Memory B cell (primary cell): Measurements from ENCODE around the gene SP2.

ENCODE experiments used
- ATAC-seq: fragments of 150-1000 bp; cut with Tn5 transposase; 2 replicates; pipeline ENCODE4 v1.10.0; 2021; ENCODE audit warnings: low read depth, mild to moderate bottlenecking, moderate library complexity
- DNase-seq, 2 donors: peaks; one replicate each; pipeline ENCODE4 v3.0.0; 2022; ENCODE audit warnings: low spot score in 2 of 2
- H3K27ac Mint-ChIP-seq: one replicate; pipeline ENCODE4 v1.8.0; 2022; ENCODE audit warnings: mild to moderate bottlenecking, moderate library complexity, mixed read lengths
- H3K27me3 Mint-ChIP-seq: one replicate; pipeline ENCODE4 v1.8.0; 2022; ENCODE audit warnings: mixed read lengths
- H3K36me3 Mint-ChIP-seq: one replicate; pipeline ENCODE4 v1.8.0; 2022; ENCODE audit warnings: mild to moderate bottlenecking, mixed read lengths
- H3K4me1 Mint-ChIP-seq: one replicate; pipeline ENCODE4 v1.8.0; 2022; ENCODE audit warnings: mixed read lengths
- H3K4me3 Mint-ChIP-seq: one replicate; pipeline ENCODE4 v1.8.0; 2022; ENCODE audit warnings: mild to moderate bottlenecking, moderate library complexity, mixed read lengths
- H3K9me3 Mint-ChIP-seq: one replicate; pipeline ENCODE4 v1.8.0; 2022; ENCODE audit warnings: mixed read lengths

SP2 gene

DNA sequence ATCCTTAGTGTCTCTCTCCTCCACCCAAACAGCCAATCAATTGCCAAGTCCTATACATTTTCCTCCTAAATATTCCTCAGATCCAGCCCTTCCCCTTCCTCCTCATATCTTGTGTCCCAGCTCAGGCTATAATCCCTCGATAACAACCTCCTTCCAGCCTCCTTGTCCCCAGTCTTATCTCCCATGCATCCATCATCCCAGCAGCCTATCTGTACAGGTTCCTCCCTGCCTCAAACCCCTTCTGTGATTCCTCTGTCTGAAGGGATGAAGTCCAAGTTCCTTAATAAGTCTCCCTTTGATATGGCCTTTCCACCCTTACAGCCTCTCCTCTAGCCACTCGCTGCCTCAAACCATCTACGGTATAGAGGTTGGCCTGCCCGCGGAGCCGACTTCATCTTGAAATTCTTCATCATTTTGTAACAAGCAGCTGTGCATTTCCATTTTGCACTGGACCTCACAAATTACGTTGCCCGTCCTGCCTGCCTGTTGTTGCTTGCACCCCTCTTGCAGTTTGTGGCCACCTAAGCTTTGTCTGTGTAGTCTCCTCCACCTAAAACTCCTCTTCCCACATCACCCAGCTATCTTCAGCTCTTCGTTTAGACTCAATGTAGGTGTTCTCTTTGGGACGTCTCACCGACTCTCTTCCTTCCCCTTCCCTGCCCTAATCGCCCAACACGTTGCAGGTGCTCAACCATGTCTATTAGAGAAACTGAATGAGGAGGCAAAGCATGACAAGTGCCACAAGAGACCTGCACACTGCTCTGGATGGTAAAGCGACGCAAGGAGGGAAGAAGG is 74.1 kb downstream of the SP2 start:
- DNase-seq (no peak), ATAC-seq (no peak)
- Mint-ChIP-seq H3K4me1 (peaks cover 10% of the 10 kb centered on the region), H3K4me3 (peak overlapping the region; percentile 99), H3K27me3 (no peaks in the 10 kb centered on the region), H3K9me3 (no peaks in the 10 kb centered on the region), H3K36me3 (peaks cover 6% of the 10 kb centered on the region), H3K27ac (peak overlapping the region; percentile 92)

DNA sequence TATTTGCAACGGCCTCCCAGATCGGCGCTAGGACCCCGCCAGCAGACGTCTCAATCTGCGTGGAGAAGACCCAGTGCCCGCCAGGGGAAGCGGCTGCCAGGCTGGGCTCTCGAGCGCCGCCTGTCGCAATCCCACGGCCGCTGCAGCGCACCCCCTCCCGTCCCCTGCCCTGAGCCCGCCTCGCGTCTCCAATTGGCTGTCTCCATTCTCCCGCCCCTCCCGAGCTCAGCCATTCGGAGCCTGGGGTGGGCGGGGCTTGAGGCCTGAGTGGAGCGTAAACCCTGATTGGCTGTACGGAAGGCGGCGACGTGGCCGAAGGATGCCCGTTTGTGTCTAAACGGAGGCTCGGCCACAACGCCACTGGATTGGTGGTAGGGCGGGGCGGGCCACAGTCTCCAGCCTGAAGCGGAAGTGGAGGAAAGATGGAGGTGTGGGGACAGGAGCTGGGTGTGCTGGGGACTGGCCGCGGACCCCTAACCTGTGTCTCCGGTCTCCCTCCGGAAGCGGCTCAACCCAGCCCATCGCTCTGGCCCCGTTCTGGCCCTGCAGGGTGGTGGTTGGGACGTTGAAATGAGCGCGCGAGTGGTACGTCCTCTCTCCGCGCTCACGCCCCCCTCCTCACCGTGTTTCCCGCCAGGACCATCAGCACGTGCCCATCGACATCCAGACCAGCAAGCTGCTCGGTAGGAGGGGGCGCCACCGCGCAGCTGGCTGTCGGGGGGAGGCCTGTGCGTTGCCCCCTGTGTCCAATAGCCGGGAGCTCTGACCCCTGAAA is 74.9 kb downstream of the SP2 start, which contains the start of gene CDK5RAP3:
Gene CDK5RAP3 (plus strand): TSS at position 389 of the 775 bp plus-strand sequence. CDS start 34 bp downstream, at position 423.
- H3K4me3 Mint-ChIP-seq = peak within 1 kb of the TSS; percentile 99

DNA sequence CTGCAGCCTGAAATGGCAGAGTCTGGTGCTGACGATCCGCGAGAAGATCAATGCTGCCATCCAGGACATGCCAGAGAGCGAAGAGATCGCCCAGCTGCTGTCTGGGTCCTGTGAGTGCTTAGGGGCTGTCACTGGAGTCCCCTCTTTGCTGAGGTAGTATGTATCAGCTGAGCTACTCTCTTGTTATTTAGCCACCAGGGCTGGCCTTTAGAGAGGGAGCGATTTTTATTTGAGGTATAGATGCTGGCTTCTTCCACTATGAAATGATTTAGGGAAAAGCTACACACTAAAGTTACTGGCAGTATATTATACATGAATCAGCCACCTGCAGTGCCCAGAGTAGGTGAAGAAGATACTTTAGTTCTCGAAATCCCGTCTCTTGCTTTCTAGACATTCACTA is 77.5 kb downstream of the SP2 start:
- no peaks in the 10 kb centered on the region for H3K9me3 Mint-ChIP-seq
- H3K27ac Mint-ChIP-seq = no peak overlapping the region
- DNase-seq = no peak
- peaks cover 14% of the 10 kb centered on the region for H3K4me1 Mint-ChIP-seq
- peaks cover 25% of the 10 kb centered on the region for H3K36me3 Mint-ChIP-seq
- ATAC-seq = no peak
- H3K27me3 Mint-ChIP-seq = no peaks in the 10 kb centered on the region
- H3K4me3 Mint-ChIP-seq = no peak overlapping the region

More for the DNA sequence above, 74.9 kb downstream of the SP2 start, which contains the start of gene CDK5RAP3:
- ATAC-seq = peak; percentile 97
- peak within 1 kb of the TSS; percentile 92 for H3K27ac Mint-ChIP-seq
- no peaks in the 10 kb centered on the region for H3K9me3 Mint-ChIP-seq
- H3K36me3 Mint-ChIP-seq = peaks cover 14% of the 10 kb centered on the region
- peaks cover 14% of the 10 kb centered on the region for H3K4me1 Mint-ChIP-seq
- DNase-seq = peak; percentile 96 to 98
- no peaks in the 10 kb centered on the region for H3K27me3 Mint-ChIP-seq

DNA sequence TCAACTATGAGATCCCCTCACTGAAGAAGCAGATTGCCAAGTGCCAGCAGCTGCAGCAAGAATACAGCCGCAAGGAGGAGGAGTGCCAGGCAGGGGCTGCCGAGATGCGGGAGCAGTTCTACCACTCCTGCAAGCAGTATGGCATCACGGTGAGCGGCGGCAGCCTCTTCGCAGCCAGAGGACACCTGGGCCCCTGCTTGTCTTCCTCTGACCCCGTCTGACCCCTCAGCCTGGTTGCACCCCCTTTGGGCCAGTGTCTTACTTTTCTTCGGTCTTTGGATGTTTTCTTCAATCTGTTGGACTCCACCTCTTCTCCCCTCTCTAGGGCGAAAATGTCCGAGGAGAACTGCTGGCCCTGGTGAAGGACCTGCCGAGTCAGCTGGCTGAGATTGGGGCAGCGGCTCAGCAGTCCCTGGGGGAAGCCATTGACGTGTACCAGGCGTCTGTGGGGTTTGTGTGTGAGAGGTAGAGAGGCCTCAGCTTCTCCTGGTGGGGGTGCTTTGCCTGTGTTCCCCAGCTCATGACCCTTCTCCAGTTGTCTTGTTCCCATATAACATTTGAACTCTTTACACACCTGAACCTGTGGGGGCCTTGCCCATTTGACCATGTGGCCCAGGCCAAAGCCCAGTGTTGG is 79.3 kb downstream of the SP2 start:
- Mint-ChIP-seq H3K27me3 (no peaks in the 10 kb centered on the region), H3K4me1 (peaks cover 6% of the 10 kb centered on the region), H3K36me3 (peaks cover 33% of the 10 kb centered on the region), H3K9me3 (no peaks in the 10 kb centered on the region), H3K4me3 (no peak overlapping the region), H3K27ac (no peak overlapping the region)
- ATAC-seq (no peak), DNase-seq (no peak)

GRCh38 chr17:47975823-47976205 is 79.8 kb downstream of the SP2 start:
- H3K27me3 Mint-ChIP-seq = no peaks in the 10 kb centered on the region
- peaks cover 3% of the 10 kb centered on the region for H3K4me1 Mint-ChIP-seq
- peaks cover 36% of the 10 kb centered on the region for H3K36me3 Mint-ChIP-seq
- ATAC-seq (no peak), DNase-seq (no peak)
- no peak overlapping the region for H3K4me3 Mint-ChIP-seq
- no peak overlapping the region for H3K27ac Mint-ChIP-seq
- H3K9me3 Mint-ChIP-seq = no peaks in the 10 kb centered on the region

DNA sequence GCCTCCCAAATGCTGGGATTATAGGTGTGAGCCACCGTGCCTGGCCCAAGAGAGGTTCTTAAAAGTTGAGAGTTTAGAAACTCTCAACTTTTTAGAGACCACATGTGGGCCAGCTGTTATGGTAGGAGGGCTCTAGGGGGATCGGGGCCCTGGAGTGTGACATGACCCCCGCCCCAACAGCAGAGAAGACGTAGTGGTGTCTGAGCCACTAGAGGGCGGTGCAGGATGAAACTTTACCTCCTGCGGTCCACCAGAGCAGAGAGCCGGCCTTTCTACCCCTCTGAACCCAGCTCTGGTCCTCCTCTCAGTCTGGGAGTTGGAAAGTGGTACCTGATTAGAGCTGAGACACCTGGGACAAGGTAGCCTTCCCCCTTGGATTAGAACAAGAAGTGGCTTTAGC is 82.3 kb downstream of the SP2 start:
- Mint-ChIP-seq H3K36me3 (peaks cover 37% of the 10 kb centered on the region), H3K27ac (no peak overlapping the region), H3K9me3 (no peaks in the 10 kb centered on the region), H3K4me3 (no peak overlapping the region), H3K4me1 (peaks cover 3% of the 10 kb centered on the region), H3K27me3 (no peaks in the 10 kb centered on the region)
- ATAC-seq (peak; percentile 93), DNase-seq (peak; percentile 30 to 49)
